Activated naive CD4-positive, alpha-beta T cell treated with anti-CD3 and anti-CD28 coated beads, Interleukin-2, amount 10 ng/mL, durations not matched to agents 7 days and 5 days (primary cell): ENCODE data around the gene STRIP1.

Experiments used
- CTCF ChIA-PET: fragments of 350-600 bp; sonication (Branson Sonifier 250); formaldehyde crosslinking; loops from one replicate; lab custom pipeline; 2021; ENCODE audit warnings: antibody characterized with exemption; lab: Charles Lee
- DNase-seq: peaks from one replicate; pipeline ENCODE4 v3.0.0-alpha.2; 2020
- H3K27ac Mint-ChIP-seq: one replicate; pipeline ENCODE4 v1.8.0; 2021; ENCODE audit warnings: mild to moderate bottlenecking, moderate library complexity, mixed read lengths
- H3K27me3 Mint-ChIP-seq: one replicate; pipeline ENCODE4 v1.8.0; 2021; ENCODE audit warnings: mild to moderate bottlenecking, mixed read lengths
- H3K36me3 Mint-ChIP-seq: one replicate; pipeline ENCODE4 v1.8.0; 2021; ENCODE audit warnings: mixed read lengths
- H3K4me1 Mint-ChIP-seq: one replicate; pipeline ENCODE4 v1.8.0; 2021; ENCODE audit warnings: mixed read lengths
- H3K4me3 Mint-ChIP-seq: one replicate; pipeline ENCODE4 v1.8.0; 2021; ENCODE audit warnings: mild to moderate bottlenecking, moderate library complexity, mixed read lengths
- H3K9me3 Mint-ChIP-seq: one replicate; pipeline ENCODE4 v1.8.0; 2021; ENCODE audit warnings: mixed read lengths

The STRIP1 gene

GRCh38 chr1:110089561-110090275 lies 55.3 kb downstream of the STRIP1 start:
- no peak for DNase-seq
- H3K9me3 Mint-ChIP-seq = no peaks in the 10 kb centered on the region
- no peak overlapping the region for H3K4me3 Mint-ChIP-seq
- no peak overlapping the region for H3K27ac Mint-ChIP-seq
- peaks cover 77% of the 10 kb centered on the region for H3K27me3 Mint-ChIP-seq
- H3K4me1 Mint-ChIP-seq = peaks cover 3% of the 10 kb centered on the region
- no peaks in the 10 kb centered on the region for H3K36me3 Mint-ChIP-seq
- CTCF ChIA-PET = interaction anchor here (8.3 kb wide), 1 partner anchor 14 kb away, joined by 133 read pairs; no protein-coding TSS in a partner anchor

DNA sequence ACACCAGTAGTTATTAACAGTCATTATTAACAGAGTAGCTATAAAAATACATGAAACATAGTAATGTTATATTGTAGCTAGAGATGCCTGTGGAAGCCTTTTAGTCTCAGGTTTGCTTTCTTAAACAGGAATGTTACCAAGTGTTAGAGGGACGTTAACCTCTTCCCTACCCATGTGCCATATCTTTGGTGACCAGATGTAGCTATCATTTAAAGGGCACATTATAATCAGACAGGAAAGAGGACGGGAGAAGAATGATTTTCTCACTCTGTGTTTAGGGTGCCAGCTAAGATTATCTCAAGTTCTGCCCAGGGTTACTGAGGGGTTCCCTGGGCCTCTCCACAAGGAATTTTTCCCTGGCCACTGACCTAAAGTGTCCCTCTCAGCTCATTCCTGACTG lies 57.0 kb downstream of the STRIP1 start:
- no peaks in the 10 kb centered on the region for H3K4me1 Mint-ChIP-seq
- no peak overlapping the region for H3K27ac Mint-ChIP-seq
- no peaks in the 10 kb centered on the region for H3K36me3 Mint-ChIP-seq
- no peak overlapping the region for H3K4me3 Mint-ChIP-seq
- CTCF ChIA-PET = interaction anchor here (0.9 to 8.3 kb wide), 8 partner anchors 10 to 73 kb away, joined by 3 to 133 read pairs (median 4); no protein-coding TSS in a partner anchor
- H3K27me3 Mint-ChIP-seq = peaks cover 74% of the 10 kb centered on the region
- no peak for DNase-seq
- H3K9me3 Mint-ChIP-seq = no peaks in the 10 kb centered on the region

DNA sequence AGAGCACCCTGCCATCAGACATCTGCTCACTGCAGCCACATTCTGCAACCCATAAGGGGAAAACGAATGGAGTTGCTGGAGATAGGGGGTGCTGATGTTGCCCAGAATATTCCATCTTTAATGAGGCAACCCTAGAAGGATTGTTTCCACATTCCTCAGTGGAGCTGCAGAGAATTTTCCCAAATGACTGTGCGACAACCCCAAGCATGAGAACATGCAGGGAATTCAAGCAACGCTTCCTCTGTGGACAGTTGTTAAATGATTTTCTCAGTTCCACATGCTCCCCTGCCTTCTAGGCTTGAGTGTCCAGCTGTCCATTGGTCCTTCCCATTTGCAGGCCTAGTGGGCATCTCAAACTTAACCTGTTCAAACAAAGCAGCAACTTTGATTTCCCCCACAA lies 57.4 kb downstream of the STRIP1 start:
- CTCF ChIA-PET = interaction anchor here (1.3 to 8.3 kb wide), 6 partner anchors 11 to 37 kb away, joined by 3 to 133 read pairs (median 6); no protein-coding TSS in a partner anchor
- H3K4me1 Mint-ChIP-seq = no peaks in the 10 kb centered on the region
- H3K9me3 Mint-ChIP-seq = no peaks in the 10 kb centered on the region
- H3K36me3 Mint-ChIP-seq = no peaks in the 10 kb centered on the region
- H3K27me3 Mint-ChIP-seq = peaks cover 70% of the 10 kb centered on the region
- H3K27ac Mint-ChIP-seq = no peak overlapping the region
- DNase-seq = no peak
- H3K4me3 Mint-ChIP-seq = no peak overlapping the region

GRCh38 chr1:110092991-110093390 lies 58.6 kb downstream of the STRIP1 start:
- CTCF ChIA-PET = interaction anchor here (1.3 to 8.3 kb wide), 2 partner anchors 11 kb away, joined by 4 to 133 read pairs; no protein-coding TSS in a partner anchor
- Mint-ChIP-seq H3K36me3 (no peaks in the 10 kb centered on the region), H3K4me1 (no peaks in the 10 kb centered on the region), H3K4me3 (no peak overlapping the region), H3K27me3 (peaks cover 65% of the 10 kb centered on the region), H3K27ac (no peak overlapping the region), H3K9me3 (no peaks in the 10 kb centered on the region)
- DNase-seq = no peak

DNA sequence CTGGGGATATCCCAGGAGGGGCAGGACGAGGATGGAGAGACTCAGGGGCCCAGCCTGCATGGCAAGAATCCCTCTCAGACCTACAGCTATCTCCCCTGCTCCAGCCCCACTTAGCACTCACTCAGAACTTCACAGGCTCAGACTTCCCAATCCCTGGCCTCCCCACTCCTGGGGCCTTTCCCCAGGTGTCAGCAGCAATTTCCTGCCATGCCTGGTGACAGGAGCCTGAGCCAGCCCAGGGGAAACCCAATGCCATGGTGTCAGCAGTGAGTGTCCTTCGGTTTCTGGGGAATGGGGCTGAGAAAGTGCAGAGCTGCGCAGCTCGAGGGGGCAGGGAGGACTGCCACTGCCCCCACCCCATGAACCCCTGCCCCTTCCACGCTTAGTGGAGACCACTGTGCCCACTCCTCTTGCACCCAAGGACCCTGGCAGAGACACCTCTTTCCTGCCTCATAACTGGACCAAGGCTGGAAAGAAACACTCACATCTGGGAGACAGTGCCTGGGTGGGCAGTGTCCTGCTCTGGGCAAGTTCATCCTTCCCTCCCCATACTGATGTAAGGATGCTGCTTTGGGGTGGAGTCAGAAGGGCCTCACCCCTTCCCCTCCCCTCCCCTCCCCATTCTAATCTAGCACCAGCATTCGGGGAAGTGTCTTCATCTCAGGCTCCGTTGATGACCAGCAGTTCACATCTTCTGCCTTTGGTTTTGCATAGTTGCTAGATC lies 60.7 kb downstream of the STRIP1 start:
- no peaks in the 10 kb centered on the region for H3K36me3 Mint-ChIP-seq
- CTCF ChIA-PET = interaction anchor here (1.3 kb wide), 1 partner anchor 10 kb away, joined by 4 read pairs; no protein-coding TSS in a partner anchor
- no peak overlapping the region for H3K4me3 Mint-ChIP-seq
- no peaks in the 10 kb centered on the region for H3K9me3 Mint-ChIP-seq
- H3K27ac Mint-ChIP-seq = no peak overlapping the region
- H3K27me3 Mint-ChIP-seq = peaks cover 70% of the 10 kb centered on the region
- no peak for DNase-seq
- H3K4me1 Mint-ChIP-seq = no peaks in the 10 kb centered on the region

- DNase-seq = no peak
- no peaks in the 10 kb centered on the region for H3K36me3 Mint-ChIP-seq
Observed at GRCh38 chr1:110097507-110098221, 63.2 kb downstream of the STRIP1 start.

GRCh38 chr1:110098222-110099026 lies 64.0 kb downstream of the STRIP1 start:
- Mint-ChIP-seq H3K4me3 (no peak overlapping the region), H3K4me1 (no peaks in the 10 kb centered on the region), H3K9me3 (no peaks in the 10 kb centered on the region), H3K27me3 (peaks cover 64% of the 10 kb centered on the region), H3K36me3 (no peaks in the 10 kb centered on the region), H3K27ac (no peak overlapping the region)
- CTCF ChIA-PET = interaction anchor here (1.0 to 2.7 kb wide), 5 partner anchors 8 to 44 kb away, joined by 3 to 7 read pairs (median 7); partner anchors contain the start of gene UBL4B
- no peak for DNase-seq

More at GRCh38 chr1:110097507-110098221, 63.2 kb downstream of the STRIP1 start:
- Mint-ChIP-seq H3K9me3 (no peaks in the 10 kb centered on the region), H3K27ac (no peak overlapping the region), H3K27me3 (peaks cover 70% of the 10 kb centered on the region), H3K4me1 (no peaks in the 10 kb centered on the region), H3K4me3 (no peak overlapping the region)
- CTCF ChIA-PET = interaction anchor here (0.6 to 2.7 kb wide), 8 partner anchors 8 to 109 kb away, joined by 3 to 17 read pairs (median 5); partner anchors contain the start of gene UBL4B

DNA sequence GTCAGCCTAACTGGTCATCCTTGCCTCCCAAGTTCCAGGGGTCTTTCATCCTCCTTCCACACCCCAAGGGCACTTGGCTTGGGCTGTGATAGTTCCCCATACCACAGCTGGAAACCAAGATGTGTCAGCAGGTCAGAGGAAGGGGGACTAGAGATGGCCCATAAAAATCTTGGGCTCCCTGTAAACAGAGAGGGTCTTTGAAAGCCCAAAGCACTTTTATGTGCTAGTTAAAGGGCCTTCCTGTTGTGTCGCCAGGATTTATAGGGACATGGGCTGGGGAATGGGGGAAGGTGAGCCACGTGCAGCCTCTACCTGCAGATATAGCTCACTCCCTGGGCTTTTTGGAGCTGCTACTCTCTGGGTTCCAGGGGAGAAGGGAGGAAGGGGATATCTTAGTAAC lies 65.9 kb downstream of the STRIP1 start:
- Mint-ChIP-seq H3K36me3 (no peaks in the 10 kb centered on the region), H3K9me3 (no peaks in the 10 kb centered on the region), H3K4me1 (no peaks in the 10 kb centered on the region), H3K27ac (no peak overlapping the region), H3K4me3 (no peak overlapping the region), H3K27me3 (peaks cover 47% of the 10 kb centered on the region)
- no peak for DNase-seq
- CTCF ChIA-PET = interaction anchor here (1.1 to 9.0 kb wide), 3 partner anchors 11 to 71 kb away, joined by 3 to 133 read pairs (median 4); no protein-coding TSS in a partner anchor

GRCh38 chr1:110102081-110102480 lies 67.7 kb downstream of the STRIP1 start:
- H3K27me3 Mint-ChIP-seq = peaks cover 46% of the 10 kb centered on the region
- CTCF ChIA-PET = interaction anchor here (1.1 to 9.0 kb wide), 5 partner anchors 11 to 49 kb away, joined by 3 to 133 read pairs (median 6); partner anchors contain the start of gene UBL4B

More at GRCh38 chr1:110102081-110102480, 67.7 kb downstream of the STRIP1 start:
- H3K4me1 Mint-ChIP-seq = no peaks in the 10 kb centered on the region
- H3K27ac Mint-ChIP-seq = no peak overlapping the region
- DNase-seq = no peak
- H3K9me3 Mint-ChIP-seq = no peaks in the 10 kb centered on the region
- H3K4me3 Mint-ChIP-seq = no peak overlapping the region
- no peaks in the 10 kb centered on the region for H3K36me3 Mint-ChIP-seq
